HepG2 (cell line): ENCODE data around the gene RDH14. TPM values are rescaled to one million over a fixed set of nuclear protein-coding genes. Genes with fewer than 3 reads are reported as not detected.

Source experiments
- ATF6 ChIP-seq: sonication (generic); formaldehyde crosslinking; conservative IDR thresholded peaks from 2 replicates; pipeline ENCODE4 v1.4.0; 2020; ENCODE audit warnings: missing genetic modification reagents
- HMGA1 ChIP-seq: sonication (generic); formaldehyde crosslinking; conservative IDR thresholded peaks from 2 replicates; pipeline ENCODE4 v1.4.0; 2020; ENCODE audit warnings: missing genetic modification reagents
- MAX ChIP-seq: IDR thresholded peaks from 2 replicates; pipeline ENCODE4 v1.6.1; 2012; ENCODE audit warnings: inconsistent platforms
- MNT ChIP-seq: fragments of 450-650 bp; IDR thresholded peaks from 2 replicates; pipeline ENCODE4 v1.6.1; 2016
- NCOA5 ChIP-seq: sonication (generic); formaldehyde crosslinking; IDR thresholded peaks from 2 replicates; pipeline ENCODE4 v1.4.0; 2020; ENCODE audit warnings: missing genetic modification reagents
- NCOR1 ChIP-seq: fragments of 200-600 bp; sonication (generic); IDR thresholded peaks from 2 replicates; pipeline ENCODE4 v1.7.0; 2017; ENCODE audit warnings: antibody characterized with exemption, low read length, borderline replicate concordance
- PAXIP1 ChIP-seq: sonication (generic); formaldehyde crosslinking; conservative IDR thresholded peaks from 2 replicates; pipeline ENCODE4 v1.4.0; 2020; ENCODE audit warnings: mild to moderate bottlenecking, missing genetic modification reagents, moderate library complexity
- TFE3 ChIP-seq: IDR thresholded peaks from 2 replicates; pipeline ENCODE4 v1.6.1; 2016
- YY1 ChIP-seq: IDR thresholded peaks from 2 replicates; pipeline ENCODE4 v1.6.1; 2011; ENCODE audit warnings: low read length, low read depth, moderate library complexity, mild to moderate bottlenecking; ENCODE audit not compliant: insufficient read depth, insufficient replicate concordance
- ZBTB21 ChIP-seq: sonication (generic); formaldehyde crosslinking; IDR thresholded peaks from 2 replicates; pipeline ENCODE4 v1.4.0; 2020; ENCODE audit warnings: missing genetic modification reagents
- ZNF44 ChIP-seq: sonication (generic); formaldehyde crosslinking; IDR thresholded peaks from 2 replicates; pipeline ENCODE4 v1.5.1; 2020; ENCODE audit warnings: mild to moderate bottlenecking, missing genetic modification reagents
- ZNF710 ChIP-seq: sonication (generic); formaldehyde crosslinking; IDR thresholded peaks from 2 replicates; pipeline ENCODE4 v1.5.0; 2020; ENCODE audit warnings: mild to moderate bottlenecking, missing genetic modification reagents, borderline replicate concordance
- polyA plus RNA-seq, 8 experiments: library from polyadenylated mRNA; depleted of rRNA in 3 of 8; stranded (reverse) in 7 of 8; unstranded in 1 of 8; fragments of >200 nt; fragmentation: Illumina TruSeq in 4 of 8; extraction: Trizol in 4 of 8; gene quantifications; 2 replicates each; pipeline versions ENCODE4 v1.2.1 to v1.2.3, GENCODE V29; 2011 to 2016; ENCODE audit warnings: low read depth in 4 of 8, missing spikeins in 1 of 8, mixed read lengths in 1 of 8; ENCODE audit not compliant: insufficient read depth in 1 of 8
- total RNA-seq, 5 experiments: library from RNA; depleted of rRNA; stranded (reverse); fragments of >200 nt; fragmentation: Illumina TruSeq; extraction: Trizol; gene quantifications; 2 replicates each; pipeline ENCODE4 v1.2.3, GENCODE V29; 2016; ENCODE audit warnings: low read depth in 1 of 5

RDH14 gene
- total and polyA plus RNA-seq, 2 of the 13 experiments (the other 11 are each of a cell fraction or from before 2014, with no cell fraction given) = 27.4 to 39.9 TPM

GRCh38 chr2:18560031-18560796, at the start of gene RDH14 (continued):
- no peak for TF ChIP-seq HMGA1 (CRISPR knock-in tag)
- peak; percentile 65; the same call in 1 of the 2 replicates for TF ChIP-seq ATF6
- no peak for TF ChIP-seq ZBTB21
- peak; percentile 89 for TF ChIP-seq MAX
- TF ChIP-seq ZNF44 (CRISPR knock-in tag) = no peak
- TF ChIP-seq YY1 = peak; percentile 87
- TF ChIP-seq NCOR1 = no peak
- no peak for TF ChIP-seq NCOA5
- TF ChIP-seq MNT = no peak
- TF ChIP-seq PAXIP1 (CRISPR knock-in tag) = peak; percentile 61; the same call in 1 of the 2 replicates
- peak; percentile 56 for TF ChIP-seq TFE3 (CRISPR knock-in tag)
- peak; percentile 90 for TF ChIP-seq ZNF710
